ENCODE data around the gene SH3BP4. TPM values are rescaled to one million over a fixed set of nuclear protein-coding genes. Genes with fewer than 3 reads are reported as not detected.

The SH3BP4 gene
- total RNA-seq, 1 experiment from 2014 or later = 19.9 TPM

DNA sequence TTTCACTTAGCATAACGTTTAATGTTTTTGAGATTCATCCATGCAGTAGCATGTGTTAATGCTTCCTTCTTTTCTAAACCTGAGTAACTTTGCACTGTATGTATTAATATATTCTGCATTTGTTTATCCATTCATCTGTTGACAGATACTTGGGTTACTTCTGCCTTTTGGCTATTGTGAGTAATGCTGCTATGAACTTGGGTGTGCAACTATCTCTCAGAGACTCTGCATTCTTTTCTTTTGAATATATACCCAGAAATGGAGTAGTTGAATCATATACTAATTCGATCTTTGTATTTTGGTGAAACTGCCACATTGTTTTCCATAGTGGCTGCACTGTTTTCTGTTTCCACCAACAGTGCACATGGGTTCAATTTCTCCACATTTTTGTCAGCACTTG lies 128.3 kb downstream of the SH3BP4 start:
- no peaks in the 10 kb centered on the region for H3K36me3 ChIP-seq (ENCODE audit: insufficient read depth, low read length, poor library complexity, severe bottlenecking)
- no peak for DNase-seq (ENCODE audit: low spot score)
- TF ChIP-seq EZH2 (IDR thresholded peaks at IDR 0.05; ENCODE audit: borderline replicate concordance, low read depth, low read length, poor library complexity, severe bottlenecking) = no peak
- TF ChIP-seq, protein P1, sequence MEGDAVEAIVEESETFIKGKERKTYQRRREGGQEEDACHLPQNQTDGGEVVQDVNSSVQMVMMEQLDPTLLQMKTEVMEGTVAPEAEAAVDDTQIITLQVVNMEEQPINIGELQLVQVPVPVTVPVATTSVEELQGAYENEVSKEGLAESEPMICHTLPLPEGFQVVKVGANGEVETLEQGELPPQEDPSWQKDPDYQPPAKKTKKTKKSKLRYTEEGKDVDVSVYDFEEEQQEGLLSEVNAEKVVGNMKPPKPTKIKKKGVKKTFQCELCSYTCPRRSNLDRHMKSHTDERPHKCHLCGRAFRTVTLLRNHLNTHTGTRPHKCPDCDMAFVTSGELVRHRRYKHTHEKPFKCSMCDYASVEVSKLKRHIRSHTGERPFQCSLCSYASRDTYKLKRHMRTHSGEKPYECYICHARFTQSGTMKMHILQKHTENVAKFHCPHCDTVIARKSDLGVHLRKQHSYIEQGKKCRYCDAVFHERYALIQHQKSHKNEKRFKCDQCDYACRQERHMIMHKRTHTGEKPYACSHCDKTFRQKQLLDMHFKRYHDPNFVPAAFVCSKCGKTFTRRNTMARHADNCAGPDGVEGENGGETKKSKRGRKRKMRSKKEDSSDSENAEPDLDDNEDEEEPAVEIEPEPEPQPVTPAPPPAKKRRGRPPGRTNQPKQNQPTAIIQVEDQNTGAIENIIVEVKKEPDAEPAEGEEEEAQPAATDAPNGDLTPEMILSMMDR (conservative IDR thresholded peaks at IDR 0.05; ENCODE audit: low read depth, low read length) = no peak
- H3K27ac ChIP-seq (ENCODE audit: low read depth, low read length, poor library complexity, severe bottlenecking) = no peak overlapping the region
- no peak overlapping the region for H3K4me3 ChIP-seq (ENCODE audit: low read depth, low read length, poor library complexity, severe bottlenecking)
- BruUV-seq (replicated peaks) = no TSS peak
- no peaks in the 10 kb centered on the region for H3K27me3 ChIP-seq (replicated peaks; ENCODE audit: insufficient read depth, low read depth, low read length, poor library complexity)
- H3K9me3 ChIP-seq (ENCODE audit: low read depth, low read length, poor library complexity, severe bottlenecking) = no peaks in the 10 kb centered on the region
- no peaks in the 10 kb centered on the region for H3K4me1 ChIP-seq (ENCODE audit: insufficient read depth, low read length, poor library complexity, severe bottlenecking)
- CTCF ChIA-PET = no interaction called here
- POLR2A ChIA-PET (ENCODE audit: low non-redundant PET) = no interaction called here
- intact Hi-C loops (cut with micrococcal nuclease; ENCODE audit: unreplicated experiment) = no loop called here

DNA sequence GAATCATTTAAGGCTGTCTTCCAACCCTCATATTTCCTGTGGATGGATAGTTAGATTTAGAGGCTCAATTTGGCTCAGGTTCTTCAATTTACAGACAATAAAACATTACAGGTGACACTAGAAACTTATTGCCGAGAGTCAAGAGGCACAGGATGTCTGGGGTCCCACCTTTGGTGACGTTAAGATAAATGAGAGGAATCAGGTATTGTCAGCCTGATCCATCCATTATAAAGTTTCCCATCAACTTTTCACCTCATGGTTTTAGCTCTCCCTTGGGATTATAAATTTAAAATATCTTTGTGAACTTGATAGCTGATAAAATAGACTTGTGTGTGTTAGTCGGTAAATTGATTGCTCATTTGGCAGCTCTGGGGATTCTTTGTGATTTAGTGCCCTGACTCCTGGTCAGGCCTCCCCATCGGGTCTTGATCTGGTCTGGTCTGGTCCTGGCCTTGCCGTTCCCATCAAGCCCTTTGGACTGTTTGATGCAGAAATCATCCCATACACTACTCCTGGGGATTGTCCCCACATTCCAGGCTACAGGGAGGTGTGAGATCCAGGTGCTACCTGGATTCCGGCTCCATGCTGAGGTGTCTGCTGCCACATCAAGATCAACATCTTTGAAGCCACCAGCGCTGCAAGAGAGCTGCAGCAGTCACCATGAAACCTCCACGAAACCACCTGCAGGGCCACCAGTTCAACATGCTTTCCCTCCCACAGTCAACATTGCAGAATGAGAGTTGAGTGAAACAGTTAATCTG lies 130.9 kb downstream of the SH3BP4 start:
- Histone ChIP-seq H3K36me3 (ENCODE audit: insufficient read depth, low read length, poor library complexity, severe bottlenecking) (no peaks in the 10 kb centered on the region), H3K27ac (ENCODE audit: low read depth, low read length, poor library complexity, severe bottlenecking) (no peak overlapping the region), H3K4me3 (ENCODE audit: low read depth, low read length, poor library complexity, severe bottlenecking) (no peak overlapping the region), H3K9me3 (ENCODE audit: low read depth, low read length, poor library complexity, severe bottlenecking) (no peaks in the 10 kb centered on the region), H3K27me3 (replicated peaks; ENCODE audit: insufficient read depth, low read depth, low read length, poor library complexity) (no peaks in the 10 kb centered on the region), H3K4me1 (ENCODE audit: insufficient read depth, low read length, poor library complexity, severe bottlenecking) (no peaks in the 10 kb centered on the region)
- no peak for DNase-seq (ENCODE audit: low spot score)
- ChIA-PET POLR2A (ENCODE audit: low non-redundant PET) (interaction anchor here (0.8 kb wide), 1 partner anchor 133 kb away, joined by 4 read pairs; no protein-coding TSS in a partner anchor), CTCF (no interaction called here)
- intact Hi-C loops (cut with micrococcal nuclease; ENCODE audit: unreplicated experiment) = no loop called here
- no peak for TF ChIP-seq EZH2 (IDR thresholded peaks at IDR 0.05; ENCODE audit: borderline replicate concordance, low read depth, low read length, poor library complexity, severe bottlenecking)
- BruUV-seq (replicated peaks) = no TSS peak

DNA sequence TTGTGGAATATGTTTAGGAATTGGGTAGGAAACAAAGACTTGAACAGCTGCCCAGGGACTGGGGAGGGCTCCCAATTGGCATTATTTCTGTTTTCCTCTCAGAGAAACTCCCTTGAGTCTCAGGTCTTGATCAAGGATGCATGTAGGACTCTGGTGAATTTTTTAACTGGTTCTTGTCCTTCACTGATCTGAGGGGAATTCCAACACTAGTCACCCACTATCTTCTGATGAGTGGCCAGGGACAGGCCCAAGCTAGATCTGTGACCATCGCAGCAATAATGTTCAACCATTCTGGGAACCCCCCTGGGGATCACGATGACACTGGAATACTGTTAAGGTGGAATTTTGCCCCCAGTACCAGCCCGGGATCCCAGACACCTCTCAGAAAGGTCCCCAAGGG lies 132.0 kb downstream of the SH3BP4 start:
- TF ChIP-seq EZH2 (IDR thresholded peaks at IDR 0.05; ENCODE audit: borderline replicate concordance, low read depth, low read length, poor library complexity, severe bottlenecking) = no peak
- TF ChIP-seq, protein P1 (conservative IDR thresholded peaks at IDR 0.05; ENCODE audit: low read depth, low read length) = no peak
- no peaks in the 10 kb centered on the region for H3K27me3 ChIP-seq (replicated peaks; ENCODE audit: insufficient read depth, low read depth, low read length, poor library complexity)
- POLR2A ChIA-PET (ENCODE audit: low non-redundant PET) = no interaction called here
- CTCF ChIA-PET = no interaction called here
- no peak overlapping the region for H3K27ac ChIP-seq (ENCODE audit: low read depth, low read length, poor library complexity, severe bottlenecking)
- BruUV-seq (replicated peaks) = no TSS peak
- H3K4me1 ChIP-seq (ENCODE audit: insufficient read depth, low read length, poor library complexity, severe bottlenecking) = no peaks in the 10 kb centered on the region
- no peaks in the 10 kb centered on the region for H3K36me3 ChIP-seq (ENCODE audit: insufficient read depth, low read length, poor library complexity, severe bottlenecking)
- H3K4me3 ChIP-seq (ENCODE audit: low read depth, low read length, poor library complexity, severe bottlenecking) = no peak overlapping the region
- no peaks in the 10 kb centered on the region for H3K9me3 ChIP-seq (ENCODE audit: low read depth, low read length, poor library complexity, severe bottlenecking)
- intact Hi-C loops (cut with micrococcal nuclease; ENCODE audit: unreplicated experiment) = no loop called here
- no peak for DNase-seq (ENCODE audit: low spot score)

DNA sequence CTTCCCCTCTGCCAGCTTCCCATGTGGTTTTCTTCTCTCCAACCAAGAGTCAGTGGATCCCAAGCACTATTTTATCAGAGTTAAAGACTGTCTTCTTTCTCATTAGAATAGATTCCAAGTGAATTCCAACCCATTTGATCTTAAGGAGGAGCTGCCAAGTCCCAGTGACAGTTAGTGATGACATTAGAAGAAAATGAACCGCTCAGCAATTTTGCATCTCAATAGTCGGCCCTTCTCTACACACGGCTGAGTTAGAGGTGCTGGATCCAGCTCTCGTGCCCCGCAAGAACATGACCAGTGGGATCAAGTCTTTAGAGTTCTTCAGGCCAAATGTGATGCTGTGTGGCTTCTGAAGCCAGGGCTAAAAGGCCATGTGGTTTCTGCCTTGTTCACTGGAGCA lies 132.6 kb downstream of the SH3BP4 start:
- no TSS peak for BruUV-seq (replicated peaks)
- TF ChIP-seq, protein P1 (conservative IDR thresholded peaks at IDR 0.05; ENCODE audit: low read depth, low read length) = no peak
- TF ChIP-seq EZH2 (IDR thresholded peaks at IDR 0.05; ENCODE audit: borderline replicate concordance, low read depth, low read length, poor library complexity, severe bottlenecking) = no peak
- no peak for DNase-seq (ENCODE audit: low spot score)
- H3K27me3 ChIP-seq (replicated peaks; ENCODE audit: insufficient read depth, low read depth, low read length, poor library complexity) = no peaks in the 10 kb centered on the region
- H3K27ac ChIP-seq (ENCODE audit: low read depth, low read length, poor library complexity, severe bottlenecking) = no peak overlapping the region
- no peak overlapping the region for H3K4me3 ChIP-seq (ENCODE audit: low read depth, low read length, poor library complexity, severe bottlenecking)
- H3K9me3 ChIP-seq (ENCODE audit: low read depth, low read length, poor library complexity, severe bottlenecking) = no peaks in the 10 kb centered on the region
- POLR2A ChIA-PET (ENCODE audit: low non-redundant PET) = no interaction called here
- intact Hi-C loops (cut with micrococcal nuclease; ENCODE audit: unreplicated experiment) = no loop called here
- CTCF ChIA-PET = no interaction called here
- no peaks in the 10 kb centered on the region for H3K36me3 ChIP-seq (ENCODE audit: insufficient read depth, low read length, poor library complexity, severe bottlenecking)
- H3K4me1 ChIP-seq (ENCODE audit: insufficient read depth, low read length, poor library complexity, severe bottlenecking) = no peaks in the 10 kb centered on the region
